ENCODE results near the gene TLE4. TPM values are rescaled to one million over a fixed set of nuclear protein-coding genes. Genes with fewer than 3 reads are reported as not detected.
A peak's percentile ranks its signal among the peaks of the same experiment; 100 is the strongest.

Gene TLE4
- total and polyA plus RNA-seq, 2 of the 4 experiments (the other 2 are of a cell fraction), result 68.0 to 78.1 TPM

DNA sequence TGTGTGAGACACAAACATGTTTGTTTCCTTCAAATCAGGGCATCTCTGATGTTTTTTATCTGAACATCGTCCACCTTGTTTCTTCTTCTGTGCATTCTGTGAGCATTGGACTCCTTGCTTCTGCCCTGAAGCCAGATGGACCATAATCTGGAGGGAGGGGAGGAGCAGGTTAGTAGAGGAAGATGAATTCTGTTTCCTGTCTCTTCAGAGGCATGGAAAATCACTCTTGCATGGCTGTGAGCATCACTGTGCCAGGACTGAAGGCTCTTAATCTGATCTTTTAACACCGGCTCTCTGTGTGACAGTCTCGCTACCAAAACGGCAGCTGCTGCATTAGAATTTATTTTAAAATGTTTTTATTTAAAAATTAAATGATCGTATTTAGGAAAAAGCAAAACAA, 43.3 kb downstream of the TLE4 start:
- DNase-seq, result no peak
- in situ Hi-C loops (cut with MboI; ENCODE audit: low sequenced_read_pairs) (no loop called here), dilution Hi-C loops (cut with HindIII; ENCODE audit: low sequenced_read_pairs, unreplicated experiment) (no loop called here), intact Hi-C loops (cut with micrococcal nuclease) (no loop called here)
- Histone ChIP-seq H3K4ac (ENCODE audit: low read depth, low read length) (peak overlapping the region; percentile 44), H3K36me3 (ENCODE audit: control insufficient read depth, insufficient read depth, low read length) (no peaks in the 10 kb centered on the region), H4K91ac (ENCODE audit: insufficient read depth, low read depth, low read length) (0 out of 2 replicates have a peak overlapping the region, but pooled peaks have one; percentile 5), H2AK9ac (replicated peaks; ENCODE audit: low read depth, low read length, poor library complexity) (no peak overlapping the region), H3K9me3 (ENCODE audit: control insufficient read depth, insufficient read depth, low read length) (no peaks in the 10 kb centered on the region), H2AK5ac (ENCODE audit: low read depth, low read length) (no peak overlapping the region), H4K8ac (ENCODE audit: low read depth in 2 of 2, low read length in 2 of 2) (no peak overlapping the region), H2BK120ac (ENCODE audit: low read depth, low read length) (peak overlapping the region; percentile 23; the same call in 1 of the 2 replicates), H4K20me1 (ENCODE audit: insufficient read depth, low read length) (peaks cover 8% of the 10 kb centered on the region), H3K27me3 (ENCODE audit: control insufficient read depth, insufficient read depth, low read length) (no peaks in the 10 kb centered on the region), H3K27ac (ENCODE audit: insufficient read depth, low read length) (no peak overlapping the region), H3K9me1 (ENCODE audit: insufficient read depth, low read length) (peaks cover 16% of the 10 kb centered on the region), H3K4me3 (ENCODE audit: insufficient read depth, low read depth, low read length) (no peak overlapping the region), H3K79me1 (ENCODE audit: low read depth in 1 of 2, low read length in 2 of 2) (peaks cover 53 to 72% of the 10 kb centered on the region in 2 experiments), H3K14ac (replicated peaks; ENCODE audit: low read depth, low read length) (0 out of 2 replicates have a peak overlapping the region, but pooled peaks have one; percentile 7), H3K56ac (ENCODE audit: extremely low read depth, insufficient read depth, low read length) (no peak overlapping the region), H4K5ac (ENCODE audit: low read depth, low read length) (no peak overlapping the region; the same call in 1 of the 2 replicates), H3K4me1 (ENCODE audit: control insufficient read depth, insufficient read depth, low read length) (peaks cover 14% of the 10 kb centered on the region), H2BK5ac (ENCODE audit: low read depth, low read length, poor library complexity, severe bottlenecking) (no peak overlapping the region), H3K9ac (ENCODE audit: low read depth, low read length) (no peak overlapping the region), H3K18ac (ENCODE audit: low read depth, low read length) (no peak overlapping the region; the same call in 1 of the 2 replicates), H2AFZ (replicated peaks; ENCODE audit: low read length, poor library complexity) (no peak overlapping the region), H3K23ac (ENCODE audit: low read depth, low read length) (no peak overlapping the region), H3K4me2 (ENCODE audit: low read depth, low read length) (no peak overlapping the region), H2BK15ac (ENCODE audit: low read depth, low read length) (no peak overlapping the region), H2BK20ac (ENCODE audit: low read depth, low read length) (no peak overlapping the region)
- no peak for TF ChIP-seq POLR2A (IDR thresholded peaks at IDR 0.05; ENCODE audit: low read depth, low read length)
- TF ChIP-seq RAD21 (IDR thresholded peaks at IDR 0.05; ENCODE audit: low read length), result no peak
- no peak for TF ChIP-seq MAFK (IDR thresholded peaks at IDR 0.05; ENCODE audit: low read depth, low read length)
- TF ChIP-seq BHLHE40 (IDR thresholded peaks at IDR 0.05; ENCODE audit: low read depth, low read length), result no peak
- TF ChIP-seq RFX5 (IDR thresholded peaks at IDR 0.05; ENCODE audit: low read depth, low read length), result no peak
- no peak for TF ChIP-seq ELK1 (IDR thresholded peaks at IDR 0.05; ENCODE audit: borderline replicate concordance, low read depth, low read length)
- no peak for TF ChIP-seq MXI1 (IDR thresholded peaks at IDR 0.05; ENCODE audit: borderline replicate concordance, low read depth, low read length)
- TF ChIP-seq RCOR1 (IDR thresholded peaks at IDR 0.05; ENCODE audit: insufficient replicate concordance, low read length), result no peak
- TF ChIP-seq CHD1 (IDR thresholded peaks at IDR 0.05; ENCODE audit: low read depth, low read length), result no peak
- TF ChIP-seq SMC3 (IDR thresholded peaks at IDR 0.05; ENCODE audit: low read depth, low read length), result no peak
- TF ChIP-seq, protein P1, sequence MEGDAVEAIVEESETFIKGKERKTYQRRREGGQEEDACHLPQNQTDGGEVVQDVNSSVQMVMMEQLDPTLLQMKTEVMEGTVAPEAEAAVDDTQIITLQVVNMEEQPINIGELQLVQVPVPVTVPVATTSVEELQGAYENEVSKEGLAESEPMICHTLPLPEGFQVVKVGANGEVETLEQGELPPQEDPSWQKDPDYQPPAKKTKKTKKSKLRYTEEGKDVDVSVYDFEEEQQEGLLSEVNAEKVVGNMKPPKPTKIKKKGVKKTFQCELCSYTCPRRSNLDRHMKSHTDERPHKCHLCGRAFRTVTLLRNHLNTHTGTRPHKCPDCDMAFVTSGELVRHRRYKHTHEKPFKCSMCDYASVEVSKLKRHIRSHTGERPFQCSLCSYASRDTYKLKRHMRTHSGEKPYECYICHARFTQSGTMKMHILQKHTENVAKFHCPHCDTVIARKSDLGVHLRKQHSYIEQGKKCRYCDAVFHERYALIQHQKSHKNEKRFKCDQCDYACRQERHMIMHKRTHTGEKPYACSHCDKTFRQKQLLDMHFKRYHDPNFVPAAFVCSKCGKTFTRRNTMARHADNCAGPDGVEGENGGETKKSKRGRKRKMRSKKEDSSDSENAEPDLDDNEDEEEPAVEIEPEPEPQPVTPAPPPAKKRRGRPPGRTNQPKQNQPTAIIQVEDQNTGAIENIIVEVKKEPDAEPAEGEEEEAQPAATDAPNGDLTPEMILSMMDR (conservative IDR thresholded peaks at IDR 0.05; ENCODE audit: low read depth, low read length), result no peak
- TF ChIP-seq, protein P2, sequence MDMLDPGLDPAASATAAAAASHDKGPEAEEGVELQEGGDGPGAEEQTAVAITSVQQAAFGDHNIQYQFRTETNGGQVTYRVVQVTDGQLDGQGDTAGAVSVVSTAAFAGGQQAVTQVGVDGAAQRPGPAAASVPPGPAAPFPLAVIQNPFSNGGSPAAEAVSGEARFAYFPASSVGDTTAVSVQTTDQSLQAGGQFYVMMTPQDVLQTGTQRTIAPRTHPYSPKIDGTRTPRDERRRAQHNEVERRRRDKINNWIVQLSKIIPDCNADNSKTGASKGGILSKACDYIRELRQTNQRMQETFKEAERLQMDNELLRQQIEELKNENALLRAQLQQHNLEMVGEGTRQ (IDR thresholded peaks at IDR 0.05; ENCODE audit: low read depth, low read length), result no peak
- no peak for TF ChIP-seq FOS (IDR thresholded peaks at IDR 0.05; ENCODE audit: low read depth, low read length)
- no peak for TF ChIP-seq MAZ (IDR thresholded peaks at IDR 0.05; ENCODE audit: borderline replicate concordance, low read depth, low read length)
- TF ChIP-seq CEBPB (IDR thresholded peaks at IDR 0.05; ENCODE audit: low read depth, low read length), result no peak
- TF ChIP-seq NFE2L2 (IDR thresholded peaks at IDR 0.05; ENCODE audit: low read depth, low read length), result no peak
- ATAC-seq (ENCODE audit: low read depth), result no peak
- ChIA-PET POLR2A (ENCODE audit: unreplicated experiment) (no interaction called here), CTCF (interaction anchor here (1.4 kb wide), 1 partner anchor 16 kb away, joined by 3 read pairs; no protein-coding TSS in a partner anchor)
- WGBS, 2 experiments (ENCODE audit: extremely low coverage in 2 of 2, insufficient read length in 1 of 2), result no CpG with 5 or more reads among the region's 5 CpGs
- BruUV-seq (replicated peaks), result no TSS peak

Data from IMR-90 (cell line).